ENCODE data around the gene CADPS.

DNA sequence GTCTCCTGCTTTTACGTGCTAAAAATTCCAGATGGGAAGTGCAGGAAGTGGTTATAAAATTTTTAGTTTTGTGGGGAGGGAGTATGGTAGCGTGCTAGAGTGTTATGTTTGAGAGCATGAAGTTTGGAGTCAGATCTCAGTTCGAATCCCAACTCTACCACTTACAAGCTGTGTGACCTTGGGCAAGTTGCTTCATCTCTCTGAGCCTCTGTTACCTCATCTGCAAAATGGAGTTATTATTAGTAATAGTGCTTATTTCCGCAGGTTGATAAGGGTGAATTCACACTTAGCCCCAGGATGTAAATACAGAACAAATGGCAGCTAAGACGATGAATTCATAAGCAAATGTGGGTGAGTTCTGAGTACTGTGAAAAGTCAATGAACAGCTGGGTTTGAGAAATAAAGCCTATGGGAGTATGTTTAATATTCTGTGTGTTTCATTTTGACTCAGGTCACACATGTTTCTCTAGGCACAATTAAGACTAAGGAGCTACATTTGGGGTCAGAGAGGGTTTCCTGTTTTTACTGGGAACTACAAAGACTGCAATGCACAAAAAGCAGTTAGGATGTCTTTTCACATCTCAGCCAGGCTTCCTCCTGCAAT, 428.8 kb downstream of the CADPS start:
- TF ChIP-seq, protein P1, sequence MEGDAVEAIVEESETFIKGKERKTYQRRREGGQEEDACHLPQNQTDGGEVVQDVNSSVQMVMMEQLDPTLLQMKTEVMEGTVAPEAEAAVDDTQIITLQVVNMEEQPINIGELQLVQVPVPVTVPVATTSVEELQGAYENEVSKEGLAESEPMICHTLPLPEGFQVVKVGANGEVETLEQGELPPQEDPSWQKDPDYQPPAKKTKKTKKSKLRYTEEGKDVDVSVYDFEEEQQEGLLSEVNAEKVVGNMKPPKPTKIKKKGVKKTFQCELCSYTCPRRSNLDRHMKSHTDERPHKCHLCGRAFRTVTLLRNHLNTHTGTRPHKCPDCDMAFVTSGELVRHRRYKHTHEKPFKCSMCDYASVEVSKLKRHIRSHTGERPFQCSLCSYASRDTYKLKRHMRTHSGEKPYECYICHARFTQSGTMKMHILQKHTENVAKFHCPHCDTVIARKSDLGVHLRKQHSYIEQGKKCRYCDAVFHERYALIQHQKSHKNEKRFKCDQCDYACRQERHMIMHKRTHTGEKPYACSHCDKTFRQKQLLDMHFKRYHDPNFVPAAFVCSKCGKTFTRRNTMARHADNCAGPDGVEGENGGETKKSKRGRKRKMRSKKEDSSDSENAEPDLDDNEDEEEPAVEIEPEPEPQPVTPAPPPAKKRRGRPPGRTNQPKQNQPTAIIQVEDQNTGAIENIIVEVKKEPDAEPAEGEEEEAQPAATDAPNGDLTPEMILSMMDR (conservative IDR thresholded peaks at IDR 0.05): no peak
- TF ChIP-seq EZH2 (IDR thresholded peaks at IDR 0.05; ENCODE audit: low read depth): no peak

Measured in PC-9 (cell line).